Left forelimb (tissue), 1 donor: ENCODE data around the gene CDK2.

Experiments used
- DNase-seq: peaks from one replicate; pipeline ENCODE4 v3.0.0-alpha.2; 2018; ENCODE audit warnings: low spot score

CDK2 gene

DNA sequence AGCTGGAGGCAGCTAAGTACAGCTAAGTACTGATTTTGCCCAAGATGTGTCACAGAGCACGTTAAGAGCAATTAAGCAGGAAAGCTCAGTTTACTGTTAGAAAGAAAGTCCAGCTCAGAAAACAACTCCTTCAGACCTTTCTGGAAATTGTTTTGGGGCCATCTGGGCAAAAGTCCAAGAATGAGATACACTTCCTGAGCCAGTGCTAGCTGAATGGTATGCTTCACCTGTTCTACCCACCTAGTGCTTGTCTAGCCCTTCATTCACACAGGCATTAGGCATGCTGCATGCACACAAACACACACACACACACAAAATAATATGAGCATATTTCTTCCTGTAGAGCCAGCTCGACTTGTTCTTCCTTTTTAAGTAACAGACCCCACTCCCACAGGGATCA is 47.6 kb downstream of the CDK2 start:
- no peak for DNase-seq

DNA sequence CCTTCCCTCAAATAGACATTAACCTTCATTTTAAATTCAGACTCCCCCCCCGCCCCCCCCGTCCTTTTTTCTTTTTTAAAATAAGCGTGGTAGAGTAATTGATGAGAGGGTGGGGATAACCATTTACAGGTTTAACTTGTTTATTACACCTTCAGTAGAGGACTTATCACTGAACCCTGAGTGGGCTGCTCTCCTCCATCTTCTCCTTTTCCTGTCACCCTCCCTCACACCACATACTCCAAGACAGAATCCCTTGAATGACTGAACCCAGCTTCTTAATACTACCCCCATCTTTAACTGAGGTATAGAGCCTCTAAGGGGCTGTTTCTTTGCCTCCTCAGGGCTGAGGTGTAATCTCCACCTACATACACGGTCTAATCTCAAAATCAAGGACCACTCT is 50.6 kb downstream of the CDK2 start:
- no peak for DNase-seq

DNA sequence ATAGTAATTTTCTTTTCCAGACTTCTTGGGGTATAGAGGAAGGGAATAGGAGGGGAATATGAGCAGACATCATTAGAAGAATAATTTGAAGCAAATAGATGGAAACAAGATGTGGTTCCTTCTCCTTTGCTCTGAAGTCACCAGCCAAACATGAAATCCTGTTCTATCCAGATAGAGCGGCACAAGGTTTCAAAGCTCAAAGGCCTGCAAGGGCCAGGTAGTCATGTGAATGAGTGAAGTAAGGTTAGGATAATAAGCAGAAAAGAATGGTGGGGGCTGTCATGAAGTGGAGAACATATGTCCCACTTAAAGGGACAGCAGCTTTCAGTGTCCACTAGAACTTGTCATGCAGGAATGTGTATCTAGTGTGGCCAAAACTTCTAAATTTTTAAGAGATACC is 51.7 kb downstream of the CDK2 start:
- DNase-seq: no peak

DNA sequence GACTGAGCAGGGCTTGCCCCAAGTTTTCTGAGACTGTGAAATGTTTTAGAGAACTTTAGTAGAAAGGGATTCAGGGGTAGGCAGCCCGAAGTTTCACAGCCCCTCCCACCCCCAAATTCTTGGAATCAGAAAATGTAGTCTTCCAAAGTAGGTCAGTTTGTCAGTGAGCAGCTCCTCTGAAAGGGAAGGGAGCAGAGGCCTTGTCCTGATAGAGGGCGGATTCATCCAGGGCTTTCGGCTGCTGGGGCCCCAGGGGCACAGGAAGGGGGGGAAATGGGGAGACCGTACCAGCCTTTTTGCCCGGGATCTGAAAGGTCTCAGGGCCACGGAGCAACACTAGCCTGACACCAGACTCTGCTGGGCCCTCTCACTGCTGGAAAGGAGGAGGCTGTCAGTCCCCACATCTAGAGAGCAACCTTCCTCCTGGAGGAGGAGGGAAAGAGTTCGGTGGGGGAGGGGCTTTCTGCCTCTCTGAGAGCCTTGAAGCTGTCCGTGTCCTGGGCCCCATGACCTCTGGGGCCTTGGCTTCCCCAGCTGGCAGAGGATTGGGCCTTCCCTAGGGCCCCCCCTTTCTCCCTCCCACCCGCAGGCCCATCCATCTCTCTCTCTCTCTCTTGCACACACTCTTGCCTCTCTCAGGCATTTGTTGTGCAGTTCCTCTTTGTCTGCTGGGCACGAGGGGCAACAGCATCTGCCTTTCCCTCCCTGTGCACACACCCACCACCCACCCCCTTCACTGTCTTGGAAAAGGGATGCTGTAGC is 54.0 kb downstream of the CDK2 start, which contains the start of gene IKZF4:
IKZF4 (plus strand) TSS at position 621 of the 762 bp plus-strand sequence. CDS start 451 bp downstream, outside the sequence.
- peak; percentile 82 for DNase-seq

DNA sequence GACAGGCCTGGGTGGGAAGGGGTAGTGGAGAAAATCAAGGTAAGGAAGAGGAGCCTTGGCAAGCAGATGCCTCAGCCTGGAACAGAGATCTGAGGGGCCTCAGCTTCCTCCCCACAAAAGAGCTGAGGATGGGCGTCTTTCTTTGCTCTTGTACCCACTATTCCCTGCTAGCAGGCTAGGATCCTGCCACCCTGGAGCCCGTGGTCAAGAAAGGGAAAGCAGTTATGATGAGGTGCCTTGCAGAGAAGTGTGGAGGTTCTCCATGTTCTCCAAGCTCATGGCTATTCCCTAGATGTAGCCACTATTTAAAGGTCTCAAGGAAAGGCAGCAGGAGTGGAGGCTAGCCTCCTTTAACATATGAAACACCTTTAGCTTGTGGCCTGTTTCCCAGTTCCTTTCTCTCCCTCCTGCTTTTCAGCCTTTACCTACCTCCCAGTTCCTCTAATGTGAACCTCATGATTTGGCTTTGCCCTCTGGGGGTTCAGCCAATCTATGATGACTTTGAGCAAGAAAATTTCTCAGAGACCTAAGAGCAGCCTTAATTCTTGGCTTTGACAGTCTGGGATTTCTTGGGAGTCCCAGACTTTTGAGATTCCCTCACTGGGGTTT is 55.4 kb downstream of the CDK2 start:
- DNase-seq: no peak
